CD4-positive, alpha-beta memory T cell (primary cell): ENCODE data around the gene SERPING1. TPM values are rescaled to one million over a fixed set of nuclear protein-coding genes. Genes with fewer than 3 reads are reported as not detected.
A peak's percentile ranks its signal among the peaks of the same experiment; 100 is the strongest.

Source experiments
- CTCF ChIA-PET: fragments of 350-600 bp; sonication (Branson Sonifier 250); formaldehyde crosslinking; loops from one replicate; lab custom pipeline; 2021; ENCODE audit warnings: inconsistent platforms; ENCODE audit not compliant: partially characterized antibody; lab: Charles Lee
- POLR2A ChIA-PET: fragments of 350-600 bp; sonication (Branson Sonifier 250); formaldehyde crosslinking; loops from one replicate; lab custom pipeline; 2021; ENCODE audit not compliant: partially characterized antibody; lab: Charles Lee
- DNase-seq, 5 donors: peaks; one replicate each; pipeline versions ENCODE4 v3.0.0 to v3.0.0-alpha.2; 2020 to 2022; ENCODE audit warnings: mixed read lengths in 1 of 5
- H3K27ac ChIP-seq: one replicate; pipeline ENCODE4 v1.7.0; 2013; ENCODE audit warnings: low read depth, low read length
- H3K27me3 ChIP-seq: 2 replicates; pipeline ENCODE4 v1.7.0; 2013; ENCODE audit warnings: mild to moderate bottlenecking, low read length, moderate library complexity; ENCODE audit not compliant: insufficient read depth
- H3K36me3 ChIP-seq: 2 replicates; pipeline ENCODE4 v1.7.0; 2013; ENCODE audit warnings: mild to moderate bottlenecking, low read length, moderate library complexity; ENCODE audit not compliant: insufficient read depth
- H3K4me1 ChIP-seq: 2 replicates; pipeline ENCODE4 v1.7.0; 2013; ENCODE audit warnings: mild to moderate bottlenecking, low read length, moderate library complexity; ENCODE audit not compliant: insufficient read depth
- H3K4me3 ChIP-seq, 2 donors: one replicate each; pipeline ENCODE4 v1.7.0; 2013; ENCODE audit warnings: low read length in 2 of 2, mild to moderate bottlenecking in 1 of 2
- H3K9me3 ChIP-seq, 2 donors: one replicate each; pipeline ENCODE4 v1.7.0; 2013; ENCODE audit warnings: low read length in 2 of 2, control low read depth in 1 of 2; ENCODE audit not compliant: control insufficient read depth in 1 of 2
- H3K27ac Mint-ChIP-seq, 7 donors: one replicate each; pipeline ENCODE4 v1.8.0; 2020 to 2021; ENCODE audit warnings: mixed read lengths in 7 of 7, mild to moderate bottlenecking in 6 of 7, inconsistent platforms in 3 of 7, moderate library complexity in 3 of 7
- H3K27me3 Mint-ChIP-seq, 2 donors: one replicate each; pipeline ENCODE4 v1.8.0; 2020 to 2021; ENCODE audit warnings: mixed read lengths in 2 of 2
- H3K36me3 Mint-ChIP-seq, 2 donors: one replicate each; pipeline ENCODE4 v1.8.0; 2020 to 2021; ENCODE audit warnings: mixed read lengths in 2 of 2, inconsistent platforms in 1 of 2, mild to moderate bottlenecking in 1 of 2
- H3K4me1 Mint-ChIP-seq, 4 donors: one replicate each; pipeline ENCODE4 v1.8.0; 2020 to 2021; ENCODE audit warnings: mixed read lengths in 4 of 4, mild to moderate bottlenecking in 1 of 4
- H3K4me3 Mint-ChIP-seq, 8 donors: one replicate each; pipeline ENCODE4 v1.8.0; 2020 to 2021; ENCODE audit warnings: mixed read lengths in 8 of 8, mild to moderate bottlenecking in 7 of 8, moderate library complexity in 6 of 8, inconsistent platforms in 3 of 8
- H3K9me3 Mint-ChIP-seq, 8 donors: one replicate each; pipeline ENCODE4 v1.8.0; 2020 to 2021; ENCODE audit warnings: mixed read lengths in 8 of 8, mild to moderate bottlenecking in 5 of 8, inconsistent platforms in 3 of 8, moderate library complexity in 1 of 8
- intact Hi-C: fragments of 100-400 bp; cut with micrococcal nuclease; formaldehyde crosslinking; loops from one replicate; pipeline ENCODE4 v1.15.1; 2023
- polyA plus RNA-seq, 2 donors: library from polyadenylated mRNA; unstranded; fragments of 300-500 nt; fragmentation: Illumina TruSeq; gene quantifications; one replicate each; pipeline ENCODE4 v1.2.3, GENCODE V29; 2021
- total RNA-seq, 2 experiments: library from RNA; stranded (reverse); gene quantifications; one replicate each; pipeline ENCODE4 v1.2.3, GENCODE V29; 2021

The SERPING1 gene
- total RNA-seq (not detected), polyA plus RNA-seq (not detected)

DNA sequence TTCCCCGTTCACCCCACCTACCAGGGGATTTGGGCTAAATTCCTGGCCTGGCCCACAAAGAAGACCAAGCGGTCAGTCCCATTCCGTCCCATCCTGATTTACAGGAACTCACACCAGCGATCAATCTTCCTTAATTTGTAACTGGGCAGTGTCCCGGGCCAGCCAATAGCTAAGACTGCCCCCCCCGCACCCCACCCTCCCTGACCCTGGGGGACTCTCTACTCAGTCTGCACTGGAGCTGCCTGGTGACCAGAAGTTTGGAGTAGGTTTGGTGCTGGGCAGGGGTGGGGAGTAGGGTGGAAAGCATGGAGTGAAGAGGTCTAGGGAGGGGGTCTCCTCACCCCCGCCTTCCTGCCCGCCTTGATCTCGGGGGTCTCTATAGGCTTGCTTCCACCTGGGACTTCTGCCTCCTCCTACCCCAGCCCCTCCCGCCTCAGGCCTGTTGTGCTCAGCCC lies at the start of gene SERPING1:
Gene SERPING1, plus strand, starts transcription at position 225 of the 455 bp plus-strand sequence. CDS start 586 bp downstream, outside the sequence.
- CTCF ChIA-PET: interaction anchor here (0.7 to 1.0 kb wide), 2 partner anchors 27 to 32 kb away, joined by 3 read pairs; no protein-coding TSS in a partner anchor
- no peak within 1 kb of the TSS for H3K27ac Mint-ChIP-seq

DNA sequence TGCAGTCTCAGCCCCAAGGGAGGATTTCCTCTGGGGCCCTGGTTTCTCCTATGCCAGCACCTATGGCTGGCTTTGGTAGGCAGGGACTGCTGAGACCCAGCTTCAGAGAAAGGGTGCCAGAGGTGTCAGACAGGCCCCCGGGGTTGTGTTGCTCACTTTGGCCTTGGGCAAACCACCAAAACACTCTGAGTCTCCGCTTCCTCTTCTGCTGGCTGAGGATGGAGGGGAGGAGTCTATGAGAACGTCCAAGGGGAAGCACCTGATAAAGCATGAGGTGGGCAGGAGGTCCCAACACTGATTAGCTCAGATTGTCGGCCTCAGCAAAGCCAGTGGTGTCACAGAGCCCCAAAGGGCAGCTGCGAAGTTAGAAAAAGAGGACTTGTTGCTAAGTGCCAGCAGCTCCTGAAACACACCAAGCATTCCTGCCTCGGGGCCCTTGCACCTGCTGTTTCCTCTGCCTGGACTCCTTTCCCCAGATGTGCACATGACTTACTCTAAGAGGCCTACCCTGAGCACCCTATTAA lies 49.6 kb upstream of the SERPING1 start:
- no peak overlapping the region for H3K4me3 Mint-ChIP-seq
- peaks cover 0 to 1% (median 0%) of the 10 kb centered on the region in 8 donors for H3K9me3 Mint-ChIP-seq
- CTCF ChIA-PET: interaction anchor here (0.5 to 3.0 kb wide), 7 partner anchors 14 to 253 kb away, joined by 3 to 8 read pairs (median 6); partner anchors contain the start of gene UBE2L6
- POLR2A ChIA-PET: no interaction called here
- intact Hi-C loops: no loop called here
- H3K27ac ChIP-seq: no peak overlapping the region
- no peaks in the 10 kb centered on the region for H3K27me3 ChIP-seq
- no peak for DNase-seq
- no peak overlapping the region for H3K4me3 ChIP-seq
- H3K4me1 ChIP-seq: no peaks in the 10 kb centered on the region
- peak overlapping the region in 1 of 7 donors; percentile 52 for H3K27ac Mint-ChIP-seq
- H3K36me3 ChIP-seq: peaks cover 30% of the 10 kb centered on the region
- peaks cover 16 to 46% of the 10 kb centered on the region in 2 donors for H3K36me3 Mint-ChIP-seq
- H3K27me3 Mint-ChIP-seq: no peaks in the 10 kb centered on the region
- peaks cover 0 to 2% (median 0%) of the 10 kb centered on the region in 4 donors for H3K4me1 Mint-ChIP-seq
- H3K9me3 ChIP-seq: no peaks in the 10 kb centered on the region

More for the DNA sequence above, at the start of gene SERPING1:
- Histone ChIP-seq H3K27ac (no peak within 1 kb of the TSS), H3K4me1 (no peaks in the 10 kb centered on the region), H3K4me3 (no peak within 1 kb of the TSS), H3K27me3 (peaks cover 11% of the 10 kb centered on the region), H3K36me3 (no peaks in the 10 kb centered on the region), H3K9me3 (no peaks in the 10 kb centered on the region)
- Mint-ChIP-seq H3K4me3 (no peak within 1 kb of the TSS), H3K4me1 (no peaks in the 10 kb centered on the region), H3K36me3 (no peaks in the 10 kb centered on the region), H3K27me3 (peaks cover 29 to 36% of the 10 kb centered on the region in 2 donors), H3K9me3 (no peaks in the 10 kb centered on the region)
- POLR2A ChIA-PET: no interaction called here
- DNase-seq: no peak
- intact Hi-C loops: no loop called here

DNA sequence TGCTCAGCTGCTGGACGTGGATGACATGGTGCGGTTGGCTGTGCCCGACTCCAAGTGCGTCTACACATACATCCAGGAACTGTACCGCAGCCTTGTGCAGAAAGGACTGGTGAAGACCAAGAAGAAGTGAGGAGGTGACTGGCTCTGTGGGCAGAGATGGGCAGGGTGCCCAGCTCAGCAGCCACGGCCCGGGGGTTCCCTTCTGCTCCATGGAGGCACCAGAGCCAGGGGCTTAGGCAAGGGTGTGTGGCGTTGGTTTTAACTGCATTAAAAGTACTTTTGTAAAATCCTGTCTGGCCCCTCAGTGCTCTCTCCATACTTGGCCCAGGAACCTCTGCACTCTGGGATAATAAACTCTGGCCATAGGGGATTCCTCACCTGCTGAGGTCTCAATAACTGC lies 47.5 kb upstream of the SERPING1 start:
- POLR2A ChIA-PET: interaction anchor here (1.7 kb wide), 1 partner anchor 18 kb away, joined by 4 read pairs; no protein-coding TSS in a partner anchor

DNA sequence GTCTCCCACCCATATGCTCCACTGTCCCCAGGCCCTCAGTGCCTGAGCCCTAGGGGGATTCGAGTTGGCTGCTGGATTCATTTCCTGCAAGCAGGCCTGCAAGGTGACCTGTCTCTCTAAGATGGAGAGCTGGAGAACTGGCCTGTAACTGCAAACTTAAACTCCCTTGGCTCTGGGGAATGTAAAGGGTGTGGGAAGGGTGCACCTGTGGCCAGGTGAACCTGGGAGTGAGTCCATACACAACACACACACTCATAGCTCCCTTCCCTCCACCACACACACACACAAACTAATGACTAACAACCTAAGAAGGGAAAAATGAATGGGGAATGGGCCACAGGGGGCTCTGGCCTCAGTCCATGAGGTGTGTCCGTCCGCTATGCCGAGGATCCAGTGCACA lies 45.5 kb upstream of the SERPING1 start:
- Mint-ChIP-seq H3K36me3 (peaks cover 32 to 78% of the 10 kb centered on the region in 2 donors), H3K27ac (peak overlapping the region in 1 of 7 donors; percentile 17), H3K4me1 (peaks cover 0 to 6% (median 3%) of the 10 kb centered on the region in 4 donors), H3K27me3 (no peaks in the 10 kb centered on the region), H3K4me3 (no peak overlapping the region), H3K9me3 (no peaks in the 10 kb centered on the region)
- no peaks in the 10 kb centered on the region for H3K9me3 ChIP-seq
- POLR2A ChIA-PET: no interaction called here
- peaks cover 70% of the 10 kb centered on the region for H3K36me3 ChIP-seq
- no peak for DNase-seq
- no peaks in the 10 kb centered on the region for H3K4me1 ChIP-seq
- H3K4me3 ChIP-seq: no peak overlapping the region
- intact Hi-C loops: no loop called here
- CTCF ChIA-PET: interaction anchor here (1.1 to 1.9 kb wide), 2 partner anchors 25 to 58 kb away, joined by 3 to 4 read pairs; no protein-coding TSS in a partner anchor
- H3K27ac ChIP-seq: no peak overlapping the region
- H3K27me3 ChIP-seq: no peaks in the 10 kb centered on the region

More for the DNA sequence above, 47.5 kb upstream of the SERPING1 start:
- intact Hi-C loops: no loop called here
- DNase-seq: no peak
- peaks cover 28 to 65% of the 10 kb centered on the region in 2 donors for H3K36me3 Mint-ChIP-seq
- H3K9me3 Mint-ChIP-seq: no peaks in the 10 kb centered on the region
- H3K9me3 ChIP-seq: no peaks in the 10 kb centered on the region
- H3K36me3 ChIP-seq: peaks cover 51% of the 10 kb centered on the region
- CTCF ChIA-PET: interaction anchor here (0.9 to 2.0 kb wide), 2 partner anchors 24 to 91 kb away, joined by 4 to 5 read pairs; no protein-coding TSS in a partner anchor
- H3K27me3 Mint-ChIP-seq: no peaks in the 10 kb centered on the region
- H3K4me1 Mint-ChIP-seq: peaks cover 0 to 2% (median under 1%) of the 10 kb centered on the region in 4 donors
- no peaks in the 10 kb centered on the region for H3K27me3 ChIP-seq
- peak overlapping the region in 2 of 7 donors; percentile 46 to 55 for H3K27ac Mint-ChIP-seq
- no peak overlapping the region for H3K27ac ChIP-seq
- H3K4me3 Mint-ChIP-seq: no peak overlapping the region
- H3K4me1 ChIP-seq: no peaks in the 10 kb centered on the region
- no peak overlapping the region for H3K4me3 ChIP-seq

DNA sequence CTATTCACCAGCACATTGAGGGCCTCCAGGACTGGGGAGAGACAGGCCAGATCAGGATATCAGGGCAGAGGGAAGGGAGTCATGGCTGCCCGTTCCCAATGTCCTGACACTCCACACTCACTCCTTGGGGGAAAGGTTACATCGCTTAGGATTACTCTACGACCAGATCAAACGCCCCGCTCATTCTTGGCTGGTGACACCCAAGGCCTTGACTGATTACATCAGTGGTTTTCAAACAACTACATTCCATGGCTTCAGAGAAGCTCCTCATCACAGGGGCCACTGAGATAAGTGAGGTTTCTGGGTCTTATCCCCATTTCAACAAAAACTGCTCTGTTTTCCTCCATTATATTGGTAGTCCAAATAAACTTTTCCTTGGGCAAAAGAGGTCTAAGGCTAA lies 45.0 kb upstream of the SERPING1 start:
- Mint-ChIP-seq H3K9me3 (no peaks in the 10 kb centered on the region), H3K27me3 (no peaks in the 10 kb centered on the region), H3K4me3 (no peak overlapping the region), H3K36me3 (peaks cover 32 to 79% of the 10 kb centered on the region in 2 donors), H3K4me1 (peaks cover 0 to 6% (median 3%) of the 10 kb centered on the region in 4 donors), H3K27ac (no peak overlapping the region)
- Histone ChIP-seq H3K36me3 (peaks cover 73% of the 10 kb centered on the region), H3K27me3 (no peaks in the 10 kb centered on the region), H3K9me3 (no peaks in the 10 kb centered on the region), H3K27ac (no peak overlapping the region), H3K4me3 (no peak overlapping the region), H3K4me1 (no peaks in the 10 kb centered on the region)
- POLR2A ChIA-PET: no interaction called here
- DNase-seq: no peak
- intact Hi-C loops: no loop called here
- CTCF ChIA-PET: interaction anchor here (1.9 kb wide), 1 partner anchor 25 kb away, joined by 4 read pairs; no protein-coding TSS in a partner anchor

DNA sequence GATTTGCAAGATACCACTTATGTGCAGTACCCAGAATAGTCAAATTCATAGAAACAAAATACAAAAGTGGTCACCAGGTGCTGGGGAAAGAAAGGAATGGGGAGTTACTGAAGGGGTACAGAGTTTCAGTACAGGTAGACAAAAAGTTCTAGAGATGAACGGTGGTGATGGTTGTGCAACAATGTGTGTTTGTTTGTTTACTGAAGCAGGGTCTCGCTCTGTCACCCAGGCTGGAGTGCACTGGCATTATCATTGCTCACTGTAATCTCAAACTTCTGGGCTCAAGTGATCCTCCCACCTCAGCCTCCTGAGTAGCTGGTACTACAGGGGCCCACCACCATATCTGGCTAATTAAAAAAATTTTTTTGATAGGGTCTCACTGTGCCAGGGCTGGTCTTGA lies 42.1 kb upstream of the SERPING1 start:
- peaks cover 84% of the 10 kb centered on the region for H3K36me3 ChIP-seq
- Mint-ChIP-seq H3K27ac (peak overlapping the region in 5 of 7 donors; percentile 65 to 80 (median 69)), H3K9me3 (no peaks in the 10 kb centered on the region), H3K36me3 (peaks cover 40 to 81% of the 10 kb centered on the region in 2 donors), H3K27me3 (no peaks in the 10 kb centered on the region), H3K4me1 (peaks cover 3 to 6% (median 4%) of the 10 kb centered on the region in 4 donors), H3K4me3 (no peak overlapping the region)
- ChIA-PET POLR2A (no interaction called here), CTCF (interaction anchor here (1.3 to 1.4 kb wide), 2 partner anchors 12 to 62 kb away, joined by 3 to 4 read pairs; partner anchors contain the start of gene UBE2L6)
- H3K27me3 ChIP-seq: no peaks in the 10 kb centered on the region
- intact Hi-C loops: no loop called here
- no peak overlapping the region for H3K27ac ChIP-seq
- no peaks in the 10 kb centered on the region for H3K9me3 ChIP-seq
- DNase-seq: no peak
- no peaks in the 10 kb centered on the region for H3K4me1 ChIP-seq
- no peak overlapping the region for H3K4me3 ChIP-seq

DNA sequence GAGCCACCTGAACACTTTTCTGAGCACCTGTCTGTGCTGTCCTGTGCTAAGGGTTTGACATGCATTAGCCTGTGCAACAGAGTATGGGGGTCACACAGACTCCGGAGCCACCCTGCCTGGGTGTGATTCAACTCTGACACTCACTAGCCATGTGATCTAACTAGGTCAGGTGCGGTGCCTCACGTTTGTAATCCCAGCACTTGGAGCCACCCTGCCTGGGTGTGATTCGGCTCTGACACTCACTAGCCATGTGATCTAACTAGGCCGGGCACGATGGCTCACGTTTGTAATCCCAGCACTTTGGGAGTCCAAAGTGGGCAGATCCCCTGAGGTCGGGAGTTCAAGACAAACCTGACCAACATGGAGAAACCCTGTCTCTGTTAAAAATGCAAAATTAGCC lies 41.4 kb upstream of the SERPING1 start:
- peak overlapping the region in 1 of 7 donors; percentile 37 for H3K27ac Mint-ChIP-seq

More for the DNA sequence above, 41.4 kb upstream of the SERPING1 start:
- Histone ChIP-seq H3K27me3 (no peaks in the 10 kb centered on the region), H3K4me3 (no peak overlapping the region), H3K9me3 (no peaks in the 10 kb centered on the region), H3K36me3 (peaks cover 79% of the 10 kb centered on the region), H3K27ac (no peak overlapping the region), H3K4me1 (peaks cover 2% of the 10 kb centered on the region)
- Mint-ChIP-seq H3K4me1 (peaks cover 5 to 10% (median 7%) of the 10 kb centered on the region in 4 donors), H3K36me3 (peaks cover 43 to 80% of the 10 kb centered on the region in 2 donors), H3K27me3 (no peaks in the 10 kb centered on the region), H3K9me3 (no peaks in the 10 kb centered on the region), H3K4me3 (no peak overlapping the region)
- intact Hi-C loops: no loop called here
- DNase-seq: no peak
- CTCF ChIA-PET: no interaction called here
- POLR2A ChIA-PET: no interaction called here
